GM18508 (cell line): Measurements from ENCODE around the gene MKLN1.
"Not testable (repeated sequence)": the region's sequence is repeated elsewhere in the genome, so short reads cannot be mapped to it uniquely, and the experiment has no call there.

ENCODE experiments used
- ATAC-seq: cut with Tn5 transposase; IDR thresholded peaks from one replicate; pipeline ENCODE4 v1.9.1; 2021; ENCODE audit warnings: moderate number of reproducible peaks; ENCODE audit not compliant: insufficient read depth, unreplicated experiment

MKLN1 gene

DNA sequence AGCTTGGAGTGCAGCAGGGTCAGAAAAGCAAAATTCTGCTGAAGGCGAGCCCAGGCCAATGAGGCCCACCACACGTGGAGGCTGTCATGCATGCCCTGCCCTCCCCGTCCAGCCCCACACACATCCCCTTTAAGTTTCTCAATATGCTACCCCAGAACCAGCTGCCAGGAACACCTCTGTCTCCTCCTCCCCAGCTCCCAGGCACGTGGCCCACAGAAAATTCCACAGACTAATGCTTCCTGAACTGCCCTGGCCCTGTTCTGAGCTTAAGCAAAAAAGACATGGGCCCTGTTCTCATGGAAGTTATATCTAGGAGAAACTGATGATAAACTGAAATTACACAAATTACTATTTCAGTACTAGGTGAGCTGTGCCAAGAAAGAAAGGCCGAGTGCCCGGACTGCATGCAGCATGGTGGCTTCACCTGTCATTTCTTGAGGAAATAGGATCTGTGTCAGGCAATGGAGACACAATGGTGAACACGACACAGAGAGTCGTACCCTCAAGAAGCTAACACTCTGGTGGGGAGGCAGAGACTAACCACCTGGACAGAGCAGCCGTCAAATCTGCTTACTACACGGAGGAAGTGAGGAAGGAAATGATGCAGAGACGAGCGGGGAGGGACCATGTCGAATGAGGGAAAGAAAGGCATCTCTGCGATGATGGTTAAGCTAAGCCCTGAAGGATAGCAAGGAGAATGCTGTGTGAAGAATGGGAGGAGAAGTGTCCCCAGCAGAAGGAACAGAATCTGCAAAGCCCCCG, 184.3 kb downstream of the MKLN1 start:
- no peak for ATAC-seq

DNA sequence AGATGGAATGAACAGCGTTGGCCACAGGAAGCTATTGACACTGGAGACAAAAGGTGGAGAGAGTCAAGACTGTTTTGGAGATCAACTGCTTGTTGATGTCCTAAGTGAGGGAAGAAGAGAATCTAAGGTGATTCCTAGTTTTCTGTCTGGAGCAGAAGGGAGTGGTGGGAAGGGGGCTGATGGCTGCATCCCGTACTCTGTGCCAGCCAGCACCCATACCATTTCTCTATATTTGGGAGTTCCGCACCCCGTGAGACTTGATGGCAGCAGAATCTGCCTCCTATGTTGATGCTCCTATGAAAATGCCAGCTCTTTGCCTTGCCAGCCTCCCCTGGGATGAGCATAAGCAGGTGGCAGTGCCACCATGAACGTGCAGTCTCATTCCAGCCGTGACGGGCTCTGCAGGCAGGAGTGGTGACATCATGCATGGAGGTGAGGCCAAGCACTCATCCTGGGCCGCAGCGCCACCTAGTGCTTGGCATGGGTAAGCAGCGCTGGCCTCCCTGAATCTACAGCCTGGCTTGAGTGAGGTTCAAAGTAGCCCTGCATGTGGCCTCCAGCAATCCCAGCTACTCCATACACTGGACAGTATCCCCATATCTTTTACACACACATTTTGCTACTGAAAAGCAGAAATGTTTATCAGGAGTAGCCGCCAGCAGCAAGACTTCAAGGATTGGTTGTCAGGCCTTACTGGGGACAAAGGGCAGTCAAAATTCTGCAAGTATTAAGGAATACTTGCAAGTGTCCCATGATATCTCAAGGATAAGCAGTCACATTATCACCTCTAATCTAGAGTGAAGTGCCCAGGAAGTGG, 185.8 kb downstream of the MKLN1 start:
- no peak for ATAC-seq

DNA sequence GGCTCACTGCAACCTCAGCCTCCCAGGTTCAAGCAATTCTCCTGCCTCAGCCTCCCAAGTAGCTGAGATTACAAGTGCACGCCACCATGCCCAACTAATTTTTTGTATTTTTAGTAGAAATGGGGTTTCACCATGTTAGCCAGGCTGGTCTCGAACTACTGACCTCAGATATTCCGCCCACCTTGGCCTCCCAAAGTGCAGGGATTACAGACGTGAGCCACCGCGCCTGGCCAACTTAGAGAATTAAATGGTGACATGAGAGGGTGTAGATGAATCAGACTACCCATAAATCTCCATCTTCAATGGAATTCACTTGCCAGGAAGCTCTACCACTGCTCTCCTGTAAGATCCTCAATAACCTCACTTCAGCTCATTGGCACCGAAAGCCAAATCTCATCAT, 187.8 kb downstream of the MKLN1 start:
- not testable (repeated sequence) for ATAC-seq

DNA sequence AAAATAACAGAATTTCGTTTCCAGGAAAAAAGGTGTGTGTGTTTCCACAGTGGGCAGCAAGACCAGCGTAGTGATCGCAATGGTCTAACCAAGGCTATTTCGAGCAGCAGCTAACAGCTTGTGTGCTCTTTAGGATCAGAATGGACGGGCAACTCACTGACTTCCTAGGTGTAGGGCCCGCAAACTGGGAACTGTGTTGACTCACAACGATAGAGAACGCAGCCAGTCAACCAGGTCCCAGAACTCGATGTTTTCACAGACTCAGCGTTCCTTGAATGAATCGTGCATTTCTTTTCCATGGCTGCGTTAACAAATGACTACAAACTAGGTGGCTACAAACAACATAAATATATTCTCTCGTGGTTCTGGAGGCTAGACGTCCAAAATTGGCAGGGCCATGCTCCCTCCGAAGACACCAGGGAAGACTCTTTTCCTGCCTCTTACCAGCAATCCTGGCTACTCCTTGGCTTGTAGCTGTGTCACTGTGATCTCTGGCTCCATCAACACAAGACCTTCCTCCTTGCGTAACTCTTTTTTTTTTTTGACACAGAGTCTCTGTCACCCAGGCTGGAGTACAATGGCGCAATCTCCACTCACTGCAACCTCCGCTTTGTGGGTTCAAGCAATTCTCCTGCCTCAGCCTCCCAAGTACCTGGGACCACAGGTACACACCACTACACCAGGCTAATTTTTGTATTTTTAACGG, 189.7 kb downstream of the MKLN1 start:
- ATAC-seq = no peak

DNA sequence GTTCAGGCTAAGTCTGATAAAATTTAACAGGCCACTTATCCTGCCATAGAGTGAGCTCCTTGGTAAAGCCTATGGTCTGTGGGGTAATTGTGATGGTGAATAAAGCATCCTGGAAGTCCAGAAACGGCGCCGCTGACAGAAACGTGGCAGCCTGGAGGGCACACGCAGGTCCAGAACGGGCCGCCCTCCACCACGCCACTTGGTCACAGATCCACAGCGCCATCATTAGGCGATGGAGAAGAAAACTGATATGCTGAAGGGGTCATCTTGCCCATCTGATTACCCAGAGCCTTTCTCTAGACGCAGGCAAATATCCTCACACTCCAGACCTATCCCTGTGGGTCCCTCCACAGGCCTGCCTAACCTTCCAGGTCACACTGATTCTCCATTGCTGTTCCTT, 190.9 kb downstream of the MKLN1 start:
- no peak for ATAC-seq

DNA sequence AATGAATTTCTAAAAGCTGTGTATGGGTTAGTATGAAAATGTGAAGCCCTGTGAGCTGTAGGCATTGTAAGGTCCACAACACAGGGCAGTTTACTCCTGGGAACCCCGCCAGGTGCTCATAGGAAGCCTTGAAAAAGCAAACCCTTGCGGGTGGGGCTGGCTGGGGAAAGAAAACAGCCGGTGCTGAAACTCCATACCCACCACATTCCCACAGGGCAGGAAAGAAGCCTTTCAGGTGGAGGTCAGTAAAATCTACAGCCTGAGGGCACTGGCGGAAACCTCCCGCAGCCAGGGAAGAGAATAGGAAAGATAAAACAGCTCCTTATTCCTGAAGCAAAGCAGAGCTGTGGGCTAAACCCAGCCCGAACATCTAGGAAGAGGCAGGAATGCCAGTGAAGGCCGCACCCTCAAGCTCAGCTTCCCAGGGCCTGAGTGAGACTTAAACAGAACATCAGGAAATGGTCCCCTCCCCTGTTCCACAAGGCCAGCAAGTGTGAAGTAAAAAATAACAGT, 194.0 kb downstream of the MKLN1 start:
- no peak for ATAC-seq

DNA sequence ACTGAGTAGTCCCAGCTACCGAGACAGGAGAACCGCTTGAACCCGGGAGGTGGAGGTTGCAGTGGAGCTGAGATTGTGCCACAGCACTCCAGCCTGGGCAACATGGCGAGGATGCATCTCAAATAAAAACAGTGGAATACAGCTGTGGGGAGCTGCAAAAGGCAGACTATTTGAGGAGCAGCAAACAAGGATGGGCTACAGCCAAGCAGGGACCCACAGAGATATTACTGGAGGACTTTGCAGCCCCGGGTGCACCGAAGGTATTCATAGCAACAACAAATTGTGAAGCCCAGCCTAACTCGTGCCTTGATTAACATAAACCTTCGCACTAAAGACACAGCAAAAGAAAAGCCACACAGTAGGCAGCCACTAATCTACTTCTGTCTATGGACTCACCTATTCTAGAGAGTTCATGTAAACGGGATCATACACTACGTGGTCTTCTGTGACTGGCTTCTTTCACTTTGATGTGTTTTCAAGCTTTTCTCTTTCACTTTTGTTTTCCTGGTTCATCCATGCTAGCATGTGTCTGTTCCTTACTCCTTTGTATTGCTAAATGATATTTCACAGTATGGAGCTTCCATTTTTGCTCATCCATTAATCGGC, 194.8 kb downstream of the MKLN1 start:
- ATAC-seq = no peak

DNA sequence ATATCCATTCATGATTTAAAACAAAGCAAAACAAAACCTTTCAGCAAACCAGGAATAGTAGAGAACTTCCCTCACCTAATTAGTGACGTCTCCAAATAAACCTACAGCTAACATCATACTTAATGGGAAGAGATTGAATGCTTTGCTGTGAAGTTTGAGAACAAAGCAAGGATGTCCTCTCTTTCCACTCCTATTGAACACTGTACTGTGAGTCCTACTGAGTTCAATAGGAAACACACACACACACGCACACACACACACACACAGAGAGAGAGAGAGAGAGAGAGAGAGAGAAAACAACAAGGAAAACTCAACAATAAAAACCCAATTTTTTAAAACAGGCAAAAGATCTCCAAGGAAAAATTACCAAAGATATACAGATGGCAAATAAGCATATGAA, 196.4 kb downstream of the MKLN1 start:
- ATAC-seq = no peak

DNA sequence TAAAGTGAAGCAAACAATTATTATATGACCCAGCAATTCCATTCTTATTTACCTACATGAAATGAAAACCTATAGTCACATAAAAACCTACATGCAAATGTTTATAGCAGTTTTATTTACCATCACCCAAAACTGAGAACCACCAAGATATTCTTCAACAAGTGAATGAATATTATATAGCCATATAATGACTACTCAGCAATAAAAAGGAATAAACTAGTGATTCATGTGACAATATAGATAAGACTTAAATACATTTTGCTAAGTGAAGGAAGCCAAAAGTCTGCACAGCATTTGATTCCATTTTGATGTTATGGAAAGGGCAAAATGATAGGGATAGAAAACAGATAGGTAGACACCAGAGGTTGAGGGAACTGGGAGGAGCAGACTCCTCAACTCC, 197.0 kb downstream of the MKLN1 start:
- ATAC-seq = no peak

DNA sequence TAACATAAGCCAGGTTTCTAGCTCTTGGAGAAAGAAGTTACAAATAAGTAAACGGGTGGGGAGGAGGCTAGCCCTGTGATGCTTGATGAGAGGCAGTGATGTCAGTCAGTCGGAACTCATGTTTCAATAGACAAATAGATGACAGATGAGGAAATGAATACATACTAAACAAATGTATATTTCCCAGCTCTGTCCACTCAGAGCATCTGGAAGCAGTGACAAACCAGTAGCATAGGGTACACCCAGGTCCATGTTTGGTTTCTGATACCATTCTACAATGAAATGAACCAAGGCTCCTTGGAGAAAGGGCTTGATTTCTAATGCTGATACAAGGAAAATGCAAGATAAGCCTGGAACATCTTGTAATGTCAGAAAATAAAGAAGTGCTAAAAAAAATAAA, 198.1 kb downstream of the MKLN1 start:
- no peak for ATAC-seq

DNA sequence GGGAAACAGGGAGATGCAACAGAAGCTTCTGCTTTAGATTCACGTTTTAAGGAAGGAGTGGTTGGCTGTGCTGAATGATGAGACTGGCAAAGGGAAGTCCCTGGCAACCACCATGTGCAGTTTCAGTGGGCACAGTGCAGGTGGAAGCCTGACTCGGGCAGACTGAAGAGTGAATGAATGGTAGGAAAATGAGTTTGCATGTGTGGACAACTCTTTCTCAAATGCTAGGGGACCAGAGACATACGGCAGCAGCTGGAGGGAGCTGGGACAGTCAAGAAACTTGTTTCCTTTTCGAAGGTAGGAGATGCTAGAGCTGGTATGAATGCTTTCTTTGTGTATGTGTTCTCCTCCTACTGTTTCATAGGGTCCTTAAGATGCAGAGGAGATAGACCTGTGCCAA, 199.8 kb downstream of the MKLN1 start:
- no peak for ATAC-seq

DNA sequence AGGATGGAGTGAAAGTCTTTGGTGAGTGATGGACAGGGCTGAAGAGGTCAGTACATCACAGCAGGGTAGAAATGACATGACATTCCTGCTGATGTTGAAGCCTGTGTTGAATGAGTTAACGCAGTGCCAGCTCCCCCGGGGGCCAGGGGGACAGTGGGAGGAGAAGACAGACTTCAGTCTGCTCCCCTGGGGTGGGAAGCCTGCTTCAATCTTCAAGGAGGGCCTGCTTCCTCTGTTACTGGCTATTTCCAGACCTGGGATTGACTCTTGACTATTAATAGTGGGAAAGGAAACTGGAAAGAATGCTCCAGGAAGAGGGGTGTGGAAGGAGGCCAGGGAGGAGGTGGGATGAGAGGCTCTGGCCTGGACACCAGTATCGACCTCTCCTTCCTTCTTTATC, 201.5 kb downstream of the MKLN1 start:
- ATAC-seq = no peak

DNA sequence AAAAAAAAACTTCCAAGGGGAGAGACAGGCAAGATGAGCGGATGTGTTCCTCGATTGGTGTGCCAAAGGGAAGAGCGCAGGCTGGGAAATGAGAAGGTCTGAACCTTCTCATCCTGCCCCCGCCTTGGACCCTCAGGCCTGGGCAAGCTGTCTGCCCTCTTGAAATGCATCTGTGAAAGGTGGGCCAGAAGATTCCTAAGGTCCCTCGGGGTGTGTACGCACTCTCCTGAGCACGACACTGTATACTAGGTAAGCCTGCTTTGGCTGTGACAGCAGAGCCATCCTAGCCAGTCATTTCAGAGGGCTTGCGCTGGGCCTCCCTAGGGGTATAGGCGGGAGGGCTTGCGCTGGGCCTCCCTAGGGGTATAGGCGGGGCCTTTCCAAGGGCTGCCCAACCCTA, 201.9 kb downstream of the MKLN1 start:
- no peak for ATAC-seq

DNA sequence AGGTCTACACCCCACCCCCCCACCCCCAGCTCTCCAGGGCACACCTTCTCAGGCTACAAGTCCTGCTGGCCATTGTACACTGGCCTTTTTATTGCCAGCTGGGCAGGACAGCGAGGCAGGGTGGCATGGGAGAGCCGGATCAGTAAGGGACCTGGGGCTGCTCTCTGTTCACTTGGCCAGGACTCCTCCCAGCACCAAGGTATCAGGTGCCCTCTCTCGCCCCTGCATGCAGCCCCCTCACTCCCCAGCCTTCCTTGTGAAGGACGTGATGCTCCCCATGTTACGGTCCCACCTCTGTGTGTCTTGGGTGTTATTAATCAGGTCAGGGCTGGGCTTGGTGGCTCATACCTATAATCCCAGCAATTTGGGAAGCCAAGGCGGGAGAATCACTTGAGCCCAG, 202.5 kb downstream of the MKLN1 start:
- ATAC-seq = no peak

DNA sequence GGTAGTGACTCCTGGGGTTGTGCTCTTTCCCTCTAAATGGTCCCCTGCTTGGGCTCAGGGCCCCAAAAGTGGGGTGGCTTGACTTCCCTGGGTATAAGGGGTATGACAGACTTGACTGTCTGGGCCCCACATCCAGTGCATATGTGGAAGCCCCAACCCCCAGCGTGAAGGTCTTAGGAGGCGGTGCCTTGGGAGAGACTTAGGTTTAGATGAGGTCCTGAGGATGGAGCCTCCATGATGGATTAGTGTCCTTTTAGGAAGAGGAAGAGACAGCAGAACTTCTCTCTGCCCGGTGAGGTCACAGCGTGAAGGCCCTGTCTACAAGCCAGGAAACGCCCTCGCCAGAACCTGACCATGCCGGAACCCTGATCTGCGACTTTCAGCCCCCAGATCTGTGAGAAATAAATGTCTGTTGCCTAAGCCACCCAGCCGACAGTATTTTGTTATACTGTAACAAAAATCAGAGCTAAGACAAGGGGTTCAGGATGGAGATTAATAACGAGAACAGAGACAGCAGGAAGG, 205.0 kb downstream of the MKLN1 start:
- ATAC-seq = no peak

DNA sequence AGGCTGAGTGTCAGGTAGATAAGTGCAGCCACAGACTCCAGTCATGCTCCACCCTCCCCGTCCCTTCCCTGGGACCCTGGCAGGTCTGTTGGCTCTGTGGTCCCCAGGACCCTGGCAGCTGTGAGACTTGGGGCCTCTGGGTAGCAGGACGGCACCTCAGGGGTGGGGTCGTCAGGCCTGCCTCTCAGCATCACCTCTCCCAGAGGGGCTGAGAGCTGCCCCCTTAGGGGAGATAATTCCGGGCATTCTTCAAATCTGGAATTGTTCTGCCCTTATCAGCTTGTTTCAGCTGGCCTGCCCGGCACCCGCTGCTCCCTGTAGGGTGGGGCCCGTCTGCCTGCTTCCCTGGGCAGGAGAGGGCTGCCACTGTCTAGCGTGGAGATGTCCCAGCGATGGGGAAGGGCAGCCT, 205.5 kb downstream of the MKLN1 start:
- no peak for ATAC-seq

DNA sequence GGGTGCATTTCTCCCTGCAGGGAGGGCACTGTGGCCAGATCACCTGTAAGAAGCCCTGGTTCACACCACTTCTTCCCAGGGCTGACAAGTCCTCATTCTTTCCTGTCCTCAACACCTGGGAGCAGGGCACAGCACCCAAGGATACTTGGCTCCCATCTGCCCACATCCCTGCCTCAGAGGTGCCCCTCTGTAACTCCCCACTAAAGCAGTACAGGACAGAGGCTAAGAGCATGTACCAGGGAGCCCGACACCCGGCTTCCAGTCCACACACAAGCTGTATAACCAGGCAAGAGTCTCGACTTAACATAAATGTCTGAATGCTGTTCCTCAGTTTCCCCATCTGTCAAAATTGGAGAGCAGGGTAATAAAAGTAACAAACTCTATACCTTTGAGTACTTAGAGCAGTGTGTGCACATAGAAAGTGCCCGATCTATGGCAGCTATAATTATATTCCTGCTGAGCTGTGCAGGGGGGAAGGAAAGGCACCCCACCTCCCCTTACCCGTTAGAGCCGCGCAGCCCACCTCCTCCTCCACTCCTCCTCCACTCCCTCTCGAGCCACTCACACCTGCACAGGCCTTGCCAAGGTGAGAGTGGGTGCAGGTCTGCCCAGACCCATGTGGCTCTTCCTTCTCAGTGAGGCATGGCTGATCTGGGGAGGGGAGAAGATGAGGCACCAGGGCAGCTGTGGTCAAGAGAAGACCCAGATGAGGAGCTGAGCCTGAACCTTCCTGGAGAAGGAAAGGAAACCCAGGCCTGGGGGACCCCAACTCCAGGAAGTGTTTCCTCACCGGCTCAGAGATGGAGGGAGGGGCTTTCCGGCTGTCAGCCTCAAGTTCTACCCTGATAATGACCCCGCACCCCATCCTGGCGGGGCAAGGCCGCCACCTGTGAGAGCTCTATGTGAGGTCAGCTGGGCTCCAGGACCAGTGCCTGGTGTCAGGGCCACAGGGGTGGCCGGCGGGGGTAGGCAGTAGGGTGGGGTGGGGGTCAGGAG, 206.2 kb downstream of the MKLN1 start:
- ATAC-seq = no peak

DNA sequence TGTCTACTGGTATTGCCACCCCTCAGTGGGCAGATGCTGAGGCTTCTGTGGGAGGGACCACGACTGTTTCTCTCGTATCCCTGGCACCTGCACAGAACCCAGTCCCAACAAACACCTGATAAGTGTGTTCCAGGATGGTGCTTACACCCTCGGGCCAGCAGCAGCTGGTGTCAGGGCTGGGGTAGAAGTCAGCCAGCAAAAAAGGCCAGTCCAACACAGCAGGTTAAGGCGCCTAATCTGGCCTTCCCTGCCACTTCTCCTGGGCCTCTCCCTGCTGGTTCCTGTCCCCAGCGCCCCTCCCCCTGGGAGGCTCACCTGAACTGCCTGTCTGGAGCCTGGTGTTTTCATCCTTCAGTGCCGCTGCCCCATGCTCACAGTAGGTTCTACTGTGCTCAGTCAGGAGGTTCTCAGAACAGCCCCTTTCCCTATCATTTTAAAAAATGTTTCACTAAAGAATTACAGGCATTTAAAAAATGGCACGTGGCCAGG, 208.7 kb downstream of the MKLN1 start:
- ATAC-seq = no peak

DNA sequence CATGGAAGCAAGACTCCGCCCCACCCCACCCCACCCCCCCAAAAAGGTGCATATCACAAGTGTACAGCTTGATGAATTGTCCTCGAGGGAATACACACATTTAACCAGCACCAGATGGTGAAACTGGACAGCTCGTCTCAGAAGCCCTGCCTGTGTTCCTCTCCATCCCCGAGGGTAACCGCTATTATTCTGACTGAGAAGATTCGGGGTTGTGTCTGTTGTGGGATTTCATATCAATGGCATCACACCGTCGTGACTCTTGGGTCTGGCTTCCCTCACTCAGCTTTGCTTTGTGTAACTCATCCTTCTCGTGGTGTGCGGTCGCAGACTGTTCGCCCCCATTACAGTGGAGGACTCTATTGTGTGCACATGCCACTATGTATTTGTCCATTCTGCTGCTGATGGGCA, 209.9 kb downstream of the MKLN1 start:
- ATAC-seq = no peak
